GM12875 (cell line): ENCODE measurements around the gene MYO1H.

Source experiments
- H3K4me3 ChIP-seq: one replicate; pipeline ENCODE4 v1.5.1; 2011; ENCODE audit warnings: low read depth, low read length, control low read depth
- CTCF ChIP-seq: IDR thresholded peaks from 2 replicates; pipeline ENCODE4 v1.5.1; 2011; ENCODE audit warnings: low read depth, mild to moderate bottlenecking, control low read depth, inconsistent platforms, low read length, moderate library complexity, borderline replicate concordance; ENCODE audit not compliant: insufficient read depth

MYO1H gene

GRCh38 chr12:109479761-109480160 lies 132.1 kb downstream of the MYO1H start:
- H3K4me3 ChIP-seq = no peak overlapping the region
- no peak for TF ChIP-seq CTCF

- TF ChIP-seq CTCF = no peak
- H3K4me3 ChIP-seq = no peak overlapping the region
These were observed 132.7 kb downstream of the MYO1H start for GRCh38 chr12:109480356-109480755.

GRCh38 chr12:109481863-109482262 lies 134.2 kb downstream of the MYO1H start:
- no peak overlapping the region for H3K4me3 ChIP-seq
- no peak for TF ChIP-seq CTCF

- no peak overlapping the region for H3K4me3 ChIP-seq
- no peak for TF ChIP-seq CTCF
These were observed 134.8 kb downstream of the MYO1H start for GRCh38 chr12:109482491-109482890.

- no peak for TF ChIP-seq CTCF
- H3K4me3 ChIP-seq = no peak overlapping the region
These were observed 135.2 kb downstream of the MYO1H start for GRCh38 chr12:109482894-109483293.

GRCh38 chr12:109483346-109483745 lies 135.6 kb downstream of the MYO1H start:
- H3K4me3 ChIP-seq = no peak overlapping the region
- TF ChIP-seq CTCF = no peak

GRCh38 chr12:109485201-109485600 lies 137.5 kb downstream of the MYO1H start:
- TF ChIP-seq CTCF = no peak
- H3K4me3 ChIP-seq = no peak overlapping the region
